Measurements from ENCODE around the gene ZWILCH. TPM values are rescaled to one million over a fixed set of nuclear protein-coding genes. Genes with fewer than 3 reads are reported as not detected.
A peak's percentile ranks its signal among the peaks of the same experiment; 100 is the strongest.
"Not testable (repeated sequence)": the region's sequence is repeated elsewhere in the genome, so short reads cannot be mapped to it uniquely, and the experiment has no call there.

ZWILCH gene
- 1 to 10 TPM; 1.1 to 4.9 (median 2.5) TPM for total RNA-seq
- long read RNA-seq = 0 reads

- peak; percentile 90 to 95 (median 93) for ATAC-seq
- Histone ChIP-seq H3K9me3 (no peaks in the 10 kb centered on the region), H3K4me1 (peaks cover 0 to 26% (median 7%) of the 10 kb centered on the region in 4 donors), H3K27ac (peak within 1 kb of the TSS; percentile 93 to 97 (median 94)), H3K4me3 (peak within 1 kb of the TSS; percentile 83 to 97 (median 95)), H3K27me3 (no peaks in the 10 kb centered on the region), H3K36me3 (peaks cover 8 to 35% (median 22%) of the 10 kb centered on the region in 4 donors)
- WGBS (ENCODE audit: insufficient coverage, low coverage, low lambda C conversion rate, missing lambda C conversion rate) = under 1% methylated on average over 41 of the region's 46 CpGs
- intact Hi-C loops (cut with DNase I) = no loop called here
- peak; percentile 93 for TF ChIP-seq POLR2A (IDR thresholded peaks at IDR 0.05)
- TF ChIP-seq, protein P1, sequence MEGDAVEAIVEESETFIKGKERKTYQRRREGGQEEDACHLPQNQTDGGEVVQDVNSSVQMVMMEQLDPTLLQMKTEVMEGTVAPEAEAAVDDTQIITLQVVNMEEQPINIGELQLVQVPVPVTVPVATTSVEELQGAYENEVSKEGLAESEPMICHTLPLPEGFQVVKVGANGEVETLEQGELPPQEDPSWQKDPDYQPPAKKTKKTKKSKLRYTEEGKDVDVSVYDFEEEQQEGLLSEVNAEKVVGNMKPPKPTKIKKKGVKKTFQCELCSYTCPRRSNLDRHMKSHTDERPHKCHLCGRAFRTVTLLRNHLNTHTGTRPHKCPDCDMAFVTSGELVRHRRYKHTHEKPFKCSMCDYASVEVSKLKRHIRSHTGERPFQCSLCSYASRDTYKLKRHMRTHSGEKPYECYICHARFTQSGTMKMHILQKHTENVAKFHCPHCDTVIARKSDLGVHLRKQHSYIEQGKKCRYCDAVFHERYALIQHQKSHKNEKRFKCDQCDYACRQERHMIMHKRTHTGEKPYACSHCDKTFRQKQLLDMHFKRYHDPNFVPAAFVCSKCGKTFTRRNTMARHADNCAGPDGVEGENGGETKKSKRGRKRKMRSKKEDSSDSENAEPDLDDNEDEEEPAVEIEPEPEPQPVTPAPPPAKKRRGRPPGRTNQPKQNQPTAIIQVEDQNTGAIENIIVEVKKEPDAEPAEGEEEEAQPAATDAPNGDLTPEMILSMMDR (IDR thresholded peaks at IDR 0.05) = no peak
- DNase-seq = peak; percentile 82 to 89 (median 85)
These were observed at the start of gene ZWILCH, which contains the start of gene RPL4 for GRCh38 chr15:66504563-66505429. TSS of gene ZWILCH (plus strand) at chr15:66505326. CDS start at chr15:66505339, 13 bp downstream. TSS of gene RPL4 (minus strand) at chr15:66504855. CDS start at chr15:66504790, 65 bp downstream.

DNA sequence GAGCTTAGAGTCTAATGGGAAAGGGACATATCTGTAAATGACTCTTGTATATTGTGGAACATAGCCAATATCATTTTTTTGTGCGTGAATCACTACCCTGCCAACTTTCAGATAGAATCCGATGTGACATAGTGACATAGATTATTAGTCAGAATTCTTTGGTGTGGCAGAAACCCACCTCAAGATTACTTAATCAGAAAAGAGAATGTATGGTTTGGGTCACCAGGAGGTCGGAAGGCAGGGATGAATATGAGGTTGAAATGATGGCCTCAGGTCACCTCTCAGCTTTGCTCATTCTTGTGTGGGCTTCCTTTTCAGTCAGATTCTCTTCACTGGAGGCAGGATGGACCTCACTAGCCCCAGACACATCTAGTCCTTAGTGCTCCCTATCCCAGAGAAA is 48.9 kb upstream of the ZWILCH start:
- H3K4me3 ChIP-seq = no peak overlapping the region
- intact Hi-C loops (cut with DNase I) = no loop called here
- ATAC-seq (no peak), DNase-seq (no peak)
- H3K27me3 ChIP-seq = no peaks in the 10 kb centered on the region
- H3K9me3 ChIP-seq = no peaks in the 10 kb centered on the region
- TF ChIP-seq, protein P1 (IDR thresholded peaks at IDR 0.05) = no peak
- TF ChIP-seq POLR2A (IDR thresholded peaks at IDR 0.05) = no peak
- peaks cover 0 to 15% (median 2%) of the 10 kb centered on the region in 4 donors for H3K4me1 ChIP-seq
- H3K27ac ChIP-seq = no peak overlapping the region
- WGBS (ENCODE audit: insufficient coverage, low coverage, low lambda C conversion rate, missing lambda C conversion rate) = 73% methylated on average over 3 of the region's 3 CpGs
- H3K36me3 ChIP-seq = no peaks in the 10 kb centered on the region

DNA sequence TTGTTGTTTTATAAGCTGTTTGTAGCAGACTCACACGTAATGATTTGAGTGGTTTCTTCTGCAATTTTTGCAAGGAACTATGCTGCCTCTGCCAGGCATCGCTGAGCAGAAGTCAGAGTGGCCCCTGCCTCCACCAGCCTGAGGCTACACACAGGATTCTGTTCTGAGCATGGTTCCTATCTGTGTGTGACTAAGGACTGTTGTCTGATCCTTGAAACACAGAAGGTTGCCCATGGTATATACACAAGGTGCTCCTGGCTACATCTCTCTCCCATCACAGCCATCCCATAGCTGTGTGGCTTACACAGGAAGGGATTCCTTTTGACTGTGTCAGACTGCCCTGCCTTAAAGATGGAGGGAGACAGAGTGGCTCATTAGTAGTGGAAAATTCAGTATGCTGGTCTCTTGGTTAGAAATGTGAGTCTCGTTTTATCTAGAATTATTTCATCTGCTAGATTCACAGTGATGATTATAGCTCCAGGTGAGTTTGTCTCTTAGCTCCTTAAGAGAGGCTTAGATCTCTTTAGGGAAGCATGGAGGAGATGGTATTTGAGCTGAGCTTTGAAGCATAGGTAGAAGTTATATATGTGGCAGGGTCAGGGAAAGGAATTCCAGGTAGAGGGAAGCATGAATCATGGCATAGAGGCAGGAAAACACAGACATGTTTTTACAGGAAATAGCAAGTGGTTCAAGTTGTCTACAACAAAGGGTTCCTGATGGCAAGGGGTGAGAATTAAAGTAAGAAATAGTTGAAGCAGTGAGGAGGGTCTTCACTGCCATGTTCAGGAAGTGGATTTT is 45.1 kb upstream of the ZWILCH start:
- Histone ChIP-seq H3K4me1 (no peaks in the 10 kb centered on the region), H3K36me3 (no peaks in the 10 kb centered on the region), H3K27ac (no peak overlapping the region), H3K4me3 (no peak overlapping the region), H3K27me3 (no peaks in the 10 kb centered on the region), H3K9me3 (no peaks in the 10 kb centered on the region)
- ATAC-seq (no peak), DNase-seq (no peak)
- 52% methylated on average over 3 of the region's 3 CpGs for WGBS (ENCODE audit: insufficient coverage, low coverage, low lambda C conversion rate, missing lambda C conversion rate)
- intact Hi-C loops (cut with DNase I) = no loop called here
- no peak for TF ChIP-seq POLR2A (IDR thresholded peaks at IDR 0.05)
- TF ChIP-seq, protein P1 (IDR thresholded peaks at IDR 0.05) = no peak

GRCh38 chr15:66461294-66461693 is 43.8 kb upstream of the ZWILCH start:
- ATAC-seq; DNase-seq; H3K27me3 ChIP-seq; H3K36me3 ChIP-seq; H3K9me3 ChIP-seq; H3K4me1 ChIP-seq; H3K4me3 ChIP-seq; intact Hi-C loops (cut with DNase I); H3K27ac ChIP-seq: not testable (repeated sequence)
- WGBS (ENCODE audit: insufficient coverage, low coverage, low lambda C conversion rate, missing lambda C conversion rate) = 94% methylated on average over 3 of the region's 6 CpGs
